HepG2 (cell line): ENCODE data around the gene GRK5. TPM values are rescaled to one million over a fixed set of nuclear protein-coding genes. Genes with fewer than 3 reads are reported as not detected.
A peak's percentile ranks its signal among the peaks of the same experiment; 100 is the strongest.

Experiments
- ARID3A ChIP-seq: IDR thresholded peaks from 2 replicates; pipeline ENCODE4 v1.6.1; 2012; ENCODE audit warnings: low read depth, low read length, improper control_type of control experiment
- FOXO1 ChIP-seq: sonication (generic); formaldehyde crosslinking; IDR thresholded peaks from 2 replicates; pipeline ENCODE4 v1.4.0; 2020; ENCODE audit warnings: missing genetic modification reagents
- HNRNPL ChIP-seq: fragments of 200-400 bp; formaldehyde crosslinking; IDR thresholded peaks from 2 replicates; pipeline ENCODE4 v1.6.1; 2017; ENCODE audit warnings: mild to moderate bottlenecking, low read depth, low read length
- MAFF ChIP-seq: IDR thresholded peaks from 2 replicates; pipeline ENCODE4 v1.6.1; 2011; ENCODE audit warnings: low read depth, low read length, improper control_type of control experiment
- PBX2 ChIP-seq: IDR thresholded peaks from 2 replicates; pipeline ENCODE4 v1.6.1; 2016; ENCODE audit warnings: control low read depth
- REL ChIP-seq: sonication (generic); formaldehyde crosslinking; conservative IDR thresholded peaks from 2 replicates; pipeline ENCODE4 v1.8.0; 2022; ENCODE audit warnings: mild to moderate bottlenecking, missing genetic modification reagents, moderate library complexity
- RELA ChIP-seq: sonication (generic); formaldehyde crosslinking; IDR thresholded peaks from 2 replicates; pipeline ENCODE4 v1.4.0; 2020; ENCODE audit warnings: missing genetic modification reagents
- SOX5 ChIP-seq: IDR thresholded peaks from 2 replicates; pipeline ENCODE4 v1.6.1; 2016; ENCODE audit warnings: borderline replicate concordance
- TEAD2 ChIP-seq: sonication (generic); formaldehyde crosslinking; IDR thresholded peaks from 2 replicates; pipeline ENCODE4 v1.9.0; 2021; ENCODE audit warnings: missing genetic modification reagents
- TIGD3 ChIP-seq: sonication (generic); formaldehyde crosslinking; IDR thresholded peaks from 2 replicates; pipeline ENCODE4 v1.5.1; 2020; ENCODE audit warnings: mild to moderate bottlenecking, missing genetic modification reagents, borderline replicate concordance
- TOE1 ChIP-seq: sonication (generic); formaldehyde crosslinking; IDR thresholded peaks from 2 replicates; pipeline ENCODE4 v1.4.0; 2020; ENCODE audit warnings: mild to moderate bottlenecking, missing genetic modification reagents
- WIZ ChIP-seq: sonication (generic); formaldehyde crosslinking; IDR thresholded peaks from 2 replicates; pipeline ENCODE4 v1.5.1; 2020; ENCODE audit warnings: mild to moderate bottlenecking, missing genetic modification reagents
- ZFP1 ChIP-seq: IDR thresholded peaks from 2 replicates; pipeline ENCODE4 v1.6.1; 2016
- ZNF136 ChIP-seq: sonication (generic); formaldehyde crosslinking; IDR thresholded peaks from 2 replicates; pipeline ENCODE4 v1.8.1; 2022; ENCODE audit warnings: low read depth, mild to moderate bottlenecking, moderate library complexity, missing genetic modification reagents
- ZNF24 ChIP-seq: fragments of 450-650 bp; IDR thresholded peaks from 2 replicates; pipeline ENCODE4 v1.6.1; 2017; ENCODE audit warnings: antibody characterized with exemption, mild to moderate bottlenecking
- ZNF761 ChIP-seq: sonication (generic); formaldehyde crosslinking; conservative IDR thresholded peaks from 2 replicates; pipeline ENCODE4 v1.4.0; 2020; ENCODE audit warnings: mild to moderate bottlenecking, missing genetic modification reagents
- ZNF776 ChIP-seq: sonication (generic); formaldehyde crosslinking; IDR thresholded peaks from 2 replicates; pipeline ENCODE4 v1.4.0; 2020; ENCODE audit warnings: mild to moderate bottlenecking, missing genetic modification reagents
- ZXDC ChIP-seq: sonication (generic); formaldehyde crosslinking; IDR thresholded peaks from 2 replicates; pipeline ENCODE4 v1.5.0; 2020; ENCODE audit warnings: mild to moderate bottlenecking, missing genetic modification reagents
- polyA plus RNA-seq, 8 experiments: library from polyadenylated mRNA; depleted of rRNA in 3 of 8; stranded (reverse) in 7 of 8; unstranded in 1 of 8; fragments of >200 nt; fragmentation: Illumina TruSeq in 4 of 8; extraction: Trizol in 4 of 8; gene quantifications; 2 replicates each; pipeline versions ENCODE4 v1.2.1 to v1.2.3, GENCODE V29; 2011 to 2016; ENCODE audit warnings: low read depth in 4 of 8, missing spikeins in 1 of 8, mixed read lengths in 1 of 8; ENCODE audit not compliant: insufficient read depth in 1 of 8
- total RNA-seq, 5 experiments: library from RNA; depleted of rRNA; stranded (reverse); fragments of >200 nt; fragmentation: Illumina TruSeq; extraction: Trizol; gene quantifications; 2 replicates each; pipeline ENCODE4 v1.2.3, GENCODE V29; 2016; ENCODE audit warnings: low read depth in 1 of 5
- TF ChIP-seq, protein P1 (sequence below): sonication (generic); formaldehyde crosslinking; IDR thresholded peaks from 2 replicates; pipeline ENCODE4 v1.5.1; 2020; ENCODE audit warnings: mild to moderate bottlenecking, missing genetic modification reagents, moderate library complexity
- TF ChIP-seq, protein P2 (sequence below): sonication (generic); formaldehyde crosslinking; IDR thresholded peaks from 2 replicates; pipeline ENCODE4 v1.8.1; 2023; ENCODE audit warnings: missing genetic modification reagents, mild to moderate bottlenecking, borderline replicate concordance

The GRK5 gene
- total and polyA plus RNA-seq, 2 of the 13 experiments (the other 11 are each of a cell fraction or from before 2014, with no cell fraction given) = 10.4 to 12.6 TPM

DNA sequence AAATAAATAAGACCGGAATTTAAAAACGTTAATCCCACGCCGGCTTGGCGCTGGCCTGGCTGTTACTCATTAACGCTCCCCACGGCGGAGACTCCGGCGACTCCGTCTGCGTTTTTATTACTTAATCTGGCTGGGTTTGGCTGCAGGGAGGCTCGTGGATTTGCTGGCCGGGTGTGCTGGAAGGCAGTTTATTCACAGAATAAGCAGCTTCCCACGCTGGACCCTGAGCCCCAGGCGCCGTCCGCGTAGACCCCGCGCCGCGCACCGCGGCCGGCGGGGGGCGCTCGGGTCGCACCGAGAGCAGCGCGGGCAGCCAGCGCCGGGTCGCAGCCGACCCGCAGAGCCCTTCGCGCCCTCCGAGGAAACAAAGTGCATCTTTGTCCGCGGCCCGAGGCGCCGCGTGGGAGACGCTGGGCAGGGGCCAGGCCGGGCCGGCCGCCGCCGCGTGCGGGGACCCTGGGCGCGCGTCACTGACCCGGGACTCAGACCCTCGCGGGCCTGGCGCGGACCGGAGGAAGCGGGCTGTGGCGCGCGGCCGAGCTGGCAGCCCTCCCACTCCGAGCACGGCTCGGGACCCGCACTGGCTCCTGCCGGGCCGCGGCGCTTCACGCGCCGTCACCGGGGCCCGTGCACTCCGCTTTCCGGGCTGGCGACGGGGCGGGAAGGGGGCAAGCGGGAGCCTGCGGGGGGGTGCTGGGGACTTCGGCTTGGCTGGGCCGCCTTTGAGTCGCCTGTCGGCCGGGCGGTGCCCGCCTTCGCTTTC is 587 bp upstream of the GRK5 start (continued):
- TF ChIP-seq ZXDC (CRISPR knock-in tag) (no peak), ZNF24 (no peak), TOE1 (CRISPR knock-in tag) (no peak), SOX5 (CRISPR knock-in tag) (no peak), REL (CRISPR knock-in tag) (no peak), PBX2 (CRISPR knock-in tag) (no peak), MAFF (no peak), HNRNPL (no peak), WIZ (CRISPR knock-in tag) (no peak), FOXO1 (CRISPR knock-in tag) (no peak), TIGD3 (CRISPR knock-in tag) (no peak), ZNF776 (no peak), ZNF761 (no peak; the same call in 1 of the 2 replicates), ZNF136 (CRISPR knock-in tag) (no peak; the same call in 1 of the 2 replicates), ZFP1 (0 out of 2 replicates have a peak, but pooled peaks have one; percentile 18), ARID3A (no peak), RELA (CRISPR knock-in tag) (no peak), TEAD2 (no peak)
- TF ChIP-seq, protein P1, sequence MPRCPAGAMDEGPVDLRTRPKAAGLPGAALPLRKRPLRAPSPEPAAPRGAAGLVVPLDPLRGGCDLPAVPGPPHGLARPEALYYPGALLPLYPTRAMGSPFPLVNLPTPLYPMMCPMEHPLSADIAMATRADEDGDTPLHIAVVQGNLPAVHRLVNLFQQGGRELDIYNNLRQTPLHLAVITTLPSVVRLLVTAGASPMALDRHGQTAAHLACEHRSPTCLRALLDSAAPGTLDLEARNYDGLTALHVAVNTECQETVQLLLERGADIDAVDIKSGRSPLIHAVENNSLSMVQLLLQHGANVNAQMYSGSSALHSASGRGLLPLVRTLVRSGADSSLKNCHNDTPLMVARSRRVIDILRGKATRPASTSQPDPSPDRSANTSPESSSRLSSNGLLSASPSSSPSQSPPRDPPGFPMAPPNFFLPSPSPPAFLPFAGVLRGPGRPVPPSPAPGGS = peak; percentile 47; the same call in 1 of the 2 replicates
- TF ChIP-seq, protein P2, sequence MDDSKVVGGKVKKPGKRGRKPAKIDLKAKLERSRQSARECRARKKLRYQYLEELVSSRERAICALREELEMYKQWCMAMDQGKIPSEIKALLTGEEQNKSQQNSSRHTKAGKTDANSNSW (CRISPR knock-in tag) = no peak
